ENCODE measurements around the gene TTC39C. TPM values are rescaled to one million over a fixed set of nuclear protein-coding genes. Genes with fewer than 3 reads are reported as not detected.

The TTC39C gene
- polyA plus RNA-seq, 3 donors: 4.3 to 29.5 (median 8.3) TPM

DNA sequence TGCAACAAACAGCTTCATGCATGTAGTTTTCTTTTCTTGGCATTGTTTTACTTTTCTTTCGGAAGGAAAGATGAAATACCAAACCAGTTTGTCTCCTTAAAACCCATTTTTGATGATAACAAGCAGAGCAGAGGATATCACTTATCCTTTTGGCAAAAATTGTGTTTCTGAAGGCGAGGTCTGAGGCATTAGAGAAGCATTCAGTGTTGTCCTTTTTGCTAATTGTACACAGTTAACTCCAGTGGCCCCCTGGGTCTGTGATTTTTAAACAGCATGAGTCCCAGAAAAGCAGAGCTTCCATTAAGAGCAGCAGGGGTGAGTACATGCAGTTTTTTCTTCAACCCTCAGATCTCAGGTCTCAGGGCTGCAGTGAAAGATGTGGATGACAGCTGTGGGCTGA is 41.3 kb downstream of the TTC39C start:
- no peak overlapping the region for H2AFZ ChIP-seq (ENCODE audit: insufficient read depth, low read depth, low read length, poor library complexity, severe bottlenecking)
- H3K27ac ChIP-seq (ENCODE audit: low read depth in 1 of 2, low read length in 2 of 2): no peak overlapping the region
- H3K9ac ChIP-seq (ENCODE audit: insufficient read depth, low read length, poor library complexity, severe bottlenecking): no peak overlapping the region
- peaks cover 0 to 8% of the 10 kb centered on the region in 2 donors for H3K36me3 ChIP-seq (replicated peaks in 1 of 2; ENCODE audit: control insufficient read depth in 1 of 2, insufficient read depth in 2 of 2, low read length in 2 of 2)
- peaks cover 10 to 11% of the 10 kb centered on the region in 2 donors for H3K36me3 Mint-ChIP-seq
- no peak overlapping the region for H3K4me2 ChIP-seq (replicated peaks; ENCODE audit: extremely low read depth, low read length, poor library complexity, severe bottlenecking)
- no peak overlapping the region for H3K27ac Mint-ChIP-seq
- peaks cover 0 to 4% (median 0%) of the 10 kb centered on the region in 7 donors for H3K9me3 Mint-ChIP-seq
- H3K79me2 ChIP-seq (ENCODE audit: insufficient read depth, low read length): peaks cover 100% of the 10 kb centered on the region
- intact Hi-C loops (cut with micrococcal nuclease): no loop called here
- H3K27me3 Mint-ChIP-seq (ENCODE audit: low read depth in 3 of 3): no peaks in the 10 kb centered on the region
- 100% methylated on average over 2 of the region's 2 CpGs for WGBS (ENCODE audit: insufficient coverage)
- H3K4me3 ChIP-seq (replicated peaks in 1 of 3; ENCODE audit: low read depth in 2 of 3, low read length in 3 of 3): no peak overlapping the region
- H4K20me1 ChIP-seq (ENCODE audit: insufficient read depth, low read length): peaks cover 62% of the 10 kb centered on the region
- no peaks in the 10 kb centered on the region for H3K9me3 ChIP-seq (replicated peaks in 1 of 2; ENCODE audit: control insufficient read depth in 1 of 2, insufficient read depth in 1 of 2, low read length in 2 of 2)
- H3K4me1 ChIP-seq (ENCODE audit: control insufficient read depth in 1 of 2, insufficient read depth in 2 of 2, low read length in 2 of 2): peaks cover 3 to 7% of the 10 kb centered on the region in 2 donors
- peaks cover 12% of the 10 kb centered on the region for H3K4me1 Mint-ChIP-seq
- H3K4me3 Mint-ChIP-seq: no peak overlapping the region
- no peak for DNase-seq
- TF ChIP-seq, protein P1, sequence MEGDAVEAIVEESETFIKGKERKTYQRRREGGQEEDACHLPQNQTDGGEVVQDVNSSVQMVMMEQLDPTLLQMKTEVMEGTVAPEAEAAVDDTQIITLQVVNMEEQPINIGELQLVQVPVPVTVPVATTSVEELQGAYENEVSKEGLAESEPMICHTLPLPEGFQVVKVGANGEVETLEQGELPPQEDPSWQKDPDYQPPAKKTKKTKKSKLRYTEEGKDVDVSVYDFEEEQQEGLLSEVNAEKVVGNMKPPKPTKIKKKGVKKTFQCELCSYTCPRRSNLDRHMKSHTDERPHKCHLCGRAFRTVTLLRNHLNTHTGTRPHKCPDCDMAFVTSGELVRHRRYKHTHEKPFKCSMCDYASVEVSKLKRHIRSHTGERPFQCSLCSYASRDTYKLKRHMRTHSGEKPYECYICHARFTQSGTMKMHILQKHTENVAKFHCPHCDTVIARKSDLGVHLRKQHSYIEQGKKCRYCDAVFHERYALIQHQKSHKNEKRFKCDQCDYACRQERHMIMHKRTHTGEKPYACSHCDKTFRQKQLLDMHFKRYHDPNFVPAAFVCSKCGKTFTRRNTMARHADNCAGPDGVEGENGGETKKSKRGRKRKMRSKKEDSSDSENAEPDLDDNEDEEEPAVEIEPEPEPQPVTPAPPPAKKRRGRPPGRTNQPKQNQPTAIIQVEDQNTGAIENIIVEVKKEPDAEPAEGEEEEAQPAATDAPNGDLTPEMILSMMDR (IDR thresholded peaks at IDR 0.05): no peak
- H3K27me3 ChIP-seq (ENCODE audit: control insufficient read depth in 2 of 2, insufficient read depth in 2 of 2, low read length in 2 of 2): no peaks in the 10 kb centered on the region

DNA sequence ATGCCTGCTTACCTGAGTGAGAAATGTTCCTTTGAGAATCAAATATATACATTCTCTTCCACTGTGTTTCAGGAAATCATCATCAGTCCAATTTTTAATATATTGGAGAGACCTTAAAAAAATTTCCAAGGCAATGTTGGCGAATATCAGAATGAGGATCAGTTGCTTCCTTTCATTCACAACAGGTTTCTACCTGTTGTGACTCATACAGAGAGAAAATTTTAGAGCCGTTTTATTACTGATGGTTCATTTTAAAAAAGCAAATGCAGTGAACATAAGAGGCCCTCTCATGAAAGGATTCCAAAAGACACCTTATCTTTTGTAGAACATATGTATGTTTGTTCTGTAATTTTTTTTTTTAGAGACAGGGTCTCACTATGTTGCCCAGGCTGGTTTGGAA is 42.0 kb downstream of the TTC39C start:
- no peak overlapping the region for H3K4me3 Mint-ChIP-seq
- Histone ChIP-seq H3K9ac (ENCODE audit: insufficient read depth, low read length, poor library complexity, severe bottlenecking) (no peak overlapping the region), H3K9me3 (replicated peaks in 1 of 2; ENCODE audit: control insufficient read depth in 1 of 2, insufficient read depth in 1 of 2, low read length in 2 of 2) (no peaks in the 10 kb centered on the region), H3K79me2 (ENCODE audit: insufficient read depth, low read length) (peaks cover 100% of the 10 kb centered on the region), H3K4me2 (replicated peaks; ENCODE audit: extremely low read depth, low read length, poor library complexity, severe bottlenecking) (no peak overlapping the region), H3K27me3 (ENCODE audit: control insufficient read depth in 2 of 2, insufficient read depth in 2 of 2, low read length in 2 of 2) (no peaks in the 10 kb centered on the region), H2AFZ (ENCODE audit: insufficient read depth, low read depth, low read length, poor library complexity, severe bottlenecking) (no peak overlapping the region), H3K4me3 (replicated peaks in 1 of 3; ENCODE audit: low read depth in 2 of 3, low read length in 3 of 3) (no peak overlapping the region), H3K36me3 (replicated peaks in 1 of 2; ENCODE audit: control insufficient read depth in 1 of 2, insufficient read depth in 2 of 2, low read length in 2 of 2) (peaks cover 0 to 8% of the 10 kb centered on the region in 2 donors), H4K20me1 (ENCODE audit: insufficient read depth, low read length) (peaks cover 65% of the 10 kb centered on the region), H3K4me1 (ENCODE audit: control insufficient read depth in 1 of 2, insufficient read depth in 2 of 2, low read length in 2 of 2) (peaks cover 3 to 14% of the 10 kb centered on the region in 2 donors), H3K27ac (ENCODE audit: low read depth in 1 of 2, low read length in 2 of 2) (no peak overlapping the region)
- H3K36me3 Mint-ChIP-seq: peaks cover 10 to 11% of the 10 kb centered on the region in 2 donors
- peaks cover 16% of the 10 kb centered on the region for H3K4me1 Mint-ChIP-seq
- WGBS (ENCODE audit: insufficient coverage): no CpG with 5 or more reads among the region's 2 CpGs
- no peak for DNase-seq
- peaks cover 0 to 4% (median 0%) of the 10 kb centered on the region in 7 donors for H3K9me3 Mint-ChIP-seq
- TF ChIP-seq, protein P1 (IDR thresholded peaks at IDR 0.05): no peak
- no peaks in the 10 kb centered on the region for H3K27me3 Mint-ChIP-seq (ENCODE audit: low read depth in 3 of 3)
- no peak overlapping the region for H3K27ac Mint-ChIP-seq
- intact Hi-C loops (cut with micrococcal nuclease): no loop called here

Data from CD14-positive monocyte (primary cell).